Heart left ventricle (tissue), 16 donors: ENCODE measurements around the gene HTR3B. TPM values are rescaled to one million over a fixed set of nuclear protein-coding genes. Genes with fewer than 3 reads are reported as not detected.
A peak's percentile ranks its signal among the peaks of the same experiment; 100 is the strongest.

Experiments used
- ATAC-seq, 4 donors: fragments of 200-7000 bp; cut with Tn5 transposase; one replicate each; pipeline ENCODE4 v1.9.1; 2020 to 2022; ENCODE audit warnings: moderate library complexity in 4 of 4, mild to moderate bottlenecking in 3 of 4, moderate number of reproducible peaks in 1 of 4
- DNase-seq, 5 donors: peaks; one replicate each; pipeline ENCODE4 v3.0.0-alpha.2; 2020
- H3K27ac ChIP-seq, 12 donors: fragments of 200-600 bp; sonication (generic) in 4 of 12; one replicate each; pipeline versions ENCODE4 v1.5.0 to v1.8.0; 2016 to 2022; ENCODE audit warnings: mild to moderate bottlenecking in 2 of 12
- H3K27me3 ChIP-seq, 9 donors: fragments of 200-600 bp; sonication (generic) in 2 of 9; one replicate each; pipeline versions ENCODE4 v1.5.1 to v1.8.0; 2016 to 2022; ENCODE audit warnings: mild to moderate bottlenecking in 3 of 9
- H3K36me3 ChIP-seq, 9 donors: fragments of 200-600 bp; sonication (generic) in 2 of 9; one replicate each; pipeline versions ENCODE4 v1.5.0 to v1.8.0; 2018 to 2022; ENCODE audit warnings: mild to moderate bottlenecking in 2 of 9
- H3K4me1 ChIP-seq, 12 donors: fragments of 200-600 bp; sonication (generic) in 4 of 12; one replicate each; pipeline versions ENCODE4 v1.5.0 to v1.8.0; 2016 to 2022; ENCODE audit warnings: mild to moderate bottlenecking in 3 of 12
- H3K4me3 ChIP-seq, 12 donors: fragments of 200-600 bp; sonication (generic) in 4 of 12; one replicate each; pipeline versions ENCODE4 v1.5.0 to v1.8.0; 2017 to 2022; ENCODE audit warnings: mild to moderate bottlenecking in 9 of 12, moderate library complexity in 4 of 12
- H3K9me3 ChIP-seq, 12 donors: fragments of 200-600 bp; sonication (generic) in 4 of 12; one replicate each; pipeline versions ENCODE4 v1.5.0 to v1.8.0; 2016 to 2022; ENCODE audit warnings: mild to moderate bottlenecking in 1 of 12
- POLR2A ChIP-seq, 2 donors: fragments of 450-650 bp; IDR thresholded peaks; one replicate each; pipeline ENCODE4 v1.6.1; 2017; ENCODE audit warnings: antibody characterized with exemption in 2 of 2, mild to moderate bottlenecking in 2 of 2, moderate library complexity in 2 of 2
- WGBS, 4 donors: extraction: QIAGEN DNeasy Blood & Tissue Kit in 2 of 4; methylation state at CpG; one replicate each; pipeline versions ENCODE4 v1.1.5 to v1.1.7; 2013 to 2018; 5-methylcytosine and 5-hydroxymethylcytosine counted together
- intact Hi-C, 10 donors: fragments of 100-400 bp; cut with DNase I; formaldehyde crosslinking; loops; one replicate each; pipeline versions ENCODE4 v1.11.1 to v1.14.2; 2022
- polyA plus RNA-seq, 2 donors: library from polyadenylated mRNA; stranded (reverse); fragments of 200-250 nt; gene quantifications; one replicate each; pipeline ENCODE4 v1.2.3, GENCODE V29; 2013
- total RNA-seq, 9 donors: library from RNA; depleted of rRNA in 2 of 9; stranded (reverse); fragments of >200 nt in 2 of 9; fragmentation: NEBNext Ultra II Directional in 3 of 9; extraction: Animal tissue kit (Norgen Biotek cat#: 25700) in 3 of 9; gene quantifications; one replicate each; pipeline versions ENCODE4 v1.1.0 to v1.2.4, GENCODE V29; 2016 to 2023
- TF ChIP-seq, protein P1 (sequence below), 12 donors: fragments of 200-600 bp; sonication (generic) in 4 of 12; IDR thresholded peaks; one replicate each; pipeline versions ENCODE4 v1.5.0 to v1.8.0; 2018 to 2022; ENCODE audit warnings: antibody characterized with exemption in 12 of 12, mild to moderate bottlenecking in 5 of 12
- donor health status: ischemic (EF 13 %, LVEDD 7.1; RV severe dilation, severe dysfunction).
- donor health status: healthy with polysubstance abuse.
- donor health status: DM: no; HTN: yes; CAD: no.
- donor health status: DM: no; HTN: no; CAD: no.
- donor health status: ischemic (EF 25% LVEDD 6.9; RV normal size, moderate dysfunction).
- donor health status: ischemic (EF 25% LVEDD 5.7; RV mildly dilated, moderate dysfunction).
- donor health status: healthy.
- donor health status: DM: yes; HTN: yes; CAD: no.
- donor health status: ischemic (EF 35%, LVEDD 5.7; RV mildly dilated, moderate dysfunction).
- donor health status: nonischemic (EF 11% LVEDD 7.7; RV severe dilation, severe dysfunction).
- donor health status: DM: yes; HTN: yes; CAD: no.
- donor health status: PGD.
- donor health status: ischemic (EF 29% LVEDD 5.4; RV normal size, mild dysfunction).
- donor health status: nonischemic (EF 23%, LVEDD 6.1; RV moderate dilation, normal function).

HTR3B gene
- total and polyA plus RNA-seq, 11 donors, result not detected

DNA sequence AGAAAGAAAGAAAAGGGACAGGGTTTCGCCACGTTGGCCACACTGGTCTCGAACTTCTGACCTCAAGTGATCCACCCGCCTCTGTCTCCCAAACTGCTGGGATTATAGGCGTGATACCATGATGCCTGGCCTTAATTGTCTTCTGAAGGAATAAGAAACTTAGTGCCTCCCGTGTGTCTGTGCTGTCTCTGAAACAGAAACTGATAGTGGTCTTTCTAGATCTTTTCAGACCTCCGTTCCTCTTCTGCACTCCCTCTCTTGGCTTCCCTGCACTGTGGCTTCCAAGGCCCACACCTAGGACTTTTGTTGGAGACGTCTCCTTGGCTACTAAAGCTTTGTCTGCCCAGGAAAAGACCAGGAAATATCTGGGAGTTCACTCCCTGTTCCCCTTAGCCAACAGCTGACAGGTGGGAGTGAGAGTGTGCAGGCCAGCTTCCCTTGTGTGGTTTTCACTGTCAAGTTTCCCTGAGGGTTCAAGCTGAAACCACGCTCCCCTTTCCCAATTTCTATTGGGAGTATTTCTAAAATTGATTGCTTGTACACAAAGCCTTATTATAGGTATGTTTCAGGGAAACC is 10.1 kb upstream of the HTR3B start:
- H3K27ac ChIP-seq, result no peak overlapping the region
- peaks cover 0 to 15% (median 0%) of the 10 kb centered on the region in 12 donors for H3K4me1 ChIP-seq
- H3K4me3 ChIP-seq, result no peak overlapping the region
- intact Hi-C loops, result loop anchor here in 6 of 10 donors (2.0 to 10.0 kb wide), 4 partner anchors 100 to 368 kb away; no protein-coding TSS in a partner anchor
- TF ChIP-seq POLR2A (IDR thresholded peaks at IDR 0.05), result no peak
- TF ChIP-seq, protein P1, sequence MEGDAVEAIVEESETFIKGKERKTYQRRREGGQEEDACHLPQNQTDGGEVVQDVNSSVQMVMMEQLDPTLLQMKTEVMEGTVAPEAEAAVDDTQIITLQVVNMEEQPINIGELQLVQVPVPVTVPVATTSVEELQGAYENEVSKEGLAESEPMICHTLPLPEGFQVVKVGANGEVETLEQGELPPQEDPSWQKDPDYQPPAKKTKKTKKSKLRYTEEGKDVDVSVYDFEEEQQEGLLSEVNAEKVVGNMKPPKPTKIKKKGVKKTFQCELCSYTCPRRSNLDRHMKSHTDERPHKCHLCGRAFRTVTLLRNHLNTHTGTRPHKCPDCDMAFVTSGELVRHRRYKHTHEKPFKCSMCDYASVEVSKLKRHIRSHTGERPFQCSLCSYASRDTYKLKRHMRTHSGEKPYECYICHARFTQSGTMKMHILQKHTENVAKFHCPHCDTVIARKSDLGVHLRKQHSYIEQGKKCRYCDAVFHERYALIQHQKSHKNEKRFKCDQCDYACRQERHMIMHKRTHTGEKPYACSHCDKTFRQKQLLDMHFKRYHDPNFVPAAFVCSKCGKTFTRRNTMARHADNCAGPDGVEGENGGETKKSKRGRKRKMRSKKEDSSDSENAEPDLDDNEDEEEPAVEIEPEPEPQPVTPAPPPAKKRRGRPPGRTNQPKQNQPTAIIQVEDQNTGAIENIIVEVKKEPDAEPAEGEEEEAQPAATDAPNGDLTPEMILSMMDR (IDR thresholded peaks at IDR 0.05), result no peak
- no peaks in the 10 kb centered on the region for H3K9me3 ChIP-seq
- no peaks in the 10 kb centered on the region for H3K36me3 ChIP-seq
- peak in 1 of 5 donors; percentile 32 for DNase-seq
- peak; percentile 59 to 82 (median 70) for ATAC-seq
- 49 to 52% (median 51%) methylated on average over 9 of the region's 9 CpGs for WGBS, 4 donors
- H3K27me3 ChIP-seq, result no peaks in the 10 kb centered on the region

DNA sequence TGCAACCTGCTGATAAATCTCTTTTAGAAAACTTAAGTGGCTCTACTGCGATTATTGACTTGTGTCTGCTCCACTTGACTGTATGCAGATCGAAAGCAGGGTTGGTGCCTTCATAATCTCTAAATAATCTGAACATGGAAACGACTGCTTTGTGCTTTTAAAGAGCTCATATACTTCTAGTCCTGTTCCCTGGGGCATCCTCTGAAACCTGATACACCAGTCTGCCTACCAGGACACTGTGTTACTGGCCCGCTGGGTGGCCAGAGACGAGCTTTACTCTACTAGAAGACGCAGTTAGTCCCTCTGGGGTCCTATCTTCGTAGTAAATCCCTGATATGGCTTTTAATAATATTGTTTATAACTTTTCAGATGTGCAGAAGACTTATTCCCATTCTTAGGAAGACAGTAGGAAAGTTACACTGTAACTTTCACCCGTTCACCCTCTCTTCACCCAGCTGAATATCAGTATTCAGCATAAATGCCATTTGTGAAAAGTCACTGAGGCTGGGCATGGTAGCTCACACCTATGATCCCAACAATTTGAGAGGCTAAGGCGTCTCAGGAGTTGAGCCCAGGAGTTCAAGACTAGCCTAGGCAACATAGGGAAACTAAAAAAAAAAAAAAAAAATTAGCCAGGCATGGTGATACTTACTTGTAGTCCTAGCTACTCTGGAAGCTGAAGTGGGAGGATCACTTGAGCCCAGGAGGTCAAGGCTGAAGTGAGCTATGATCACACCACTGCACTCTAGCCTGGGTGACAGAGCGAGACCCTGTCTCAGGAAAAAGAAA is 9.0 kb upstream of the HTR3B start:
- Histone ChIP-seq H3K4me3 (no peak overlapping the region), H3K27me3 (no peaks in the 10 kb centered on the region), H3K9me3 (no peaks in the 10 kb centered on the region), H3K27ac (no peak overlapping the region), H3K36me3 (no peaks in the 10 kb centered on the region), H3K4me1 (peaks cover 0 to 15% (median 0%) of the 10 kb centered on the region in 12 donors)
- no peak for TF ChIP-seq POLR2A (IDR thresholded peaks at IDR 0.05)
- TF ChIP-seq, protein P1 (IDR thresholded peaks at IDR 0.05), result no peak
- DNase-seq (no peak), ATAC-seq (peak; percentile 64 to 77 (median 70))
- intact Hi-C loops, result loop anchor here (1.0 to 10.0 kb wide), 8 partner anchors 99 to 367 kb away; no protein-coding TSS in a partner anchor
- WGBS, 4 donors, result 55 to 59% (median 56%) methylated on average over 10 of the region's 10 CpGs

DNA sequence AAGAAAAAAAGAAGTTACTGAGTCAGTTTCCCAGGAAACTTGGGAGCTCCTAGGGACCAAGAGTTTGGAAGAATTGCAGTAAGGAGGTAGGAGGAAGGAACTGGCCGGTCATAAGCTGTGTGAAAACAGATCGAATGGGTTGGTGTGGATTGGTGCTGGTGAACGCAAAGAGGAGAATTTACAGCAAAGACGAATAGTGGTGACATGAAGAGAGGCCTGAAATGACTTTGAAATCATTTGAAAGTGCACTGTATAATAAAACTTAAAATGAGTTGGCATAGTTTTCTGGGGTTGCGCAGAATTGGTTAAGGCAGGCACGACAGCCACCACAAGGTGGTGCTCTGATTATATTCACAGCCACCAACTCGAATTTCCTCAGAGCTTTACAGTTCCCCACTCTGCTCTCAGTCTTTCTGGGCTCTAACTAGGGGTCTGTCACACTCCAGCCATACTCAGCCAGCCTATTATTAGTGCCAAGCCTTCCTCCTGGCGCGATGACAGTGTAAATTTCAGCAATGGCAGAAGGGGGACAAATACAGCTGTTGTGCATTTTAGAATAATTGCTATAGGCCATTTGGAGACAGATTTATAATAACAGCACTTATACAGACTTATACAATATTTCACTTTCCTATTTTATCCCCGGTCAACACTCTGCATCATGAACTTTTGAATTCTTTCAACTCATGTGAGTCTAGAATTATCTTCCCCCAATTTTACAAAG is 8.3 kb upstream of the HTR3B start:
- peak; percentile 63 to 74 (median 70) for ATAC-seq
- 26 to 32% (median 31%) methylated on average over 10 of the region's 10 CpGs for WGBS, 4 donors
- H3K27me3 ChIP-seq, result no peaks in the 10 kb centered on the region
- H3K4me3 ChIP-seq, result no peak overlapping the region
- no peak overlapping the region for H3K27ac ChIP-seq
- peak in 2 of 5 donors; percentile 23 to 39 for DNase-seq
- no peak for TF ChIP-seq POLR2A (IDR thresholded peaks at IDR 0.05)
- TF ChIP-seq, protein P1 (IDR thresholded peaks at IDR 0.05), result peak; percentile 55 to 81 (median 71)
- intact Hi-C loops, result loop anchor here (1.0 to 10.0 kb wide), 8 partner anchors 98 to 366 kb away; no protein-coding TSS in a partner anchor
- H3K9me3 ChIP-seq, result no peaks in the 10 kb centered on the region
- H3K36me3 ChIP-seq, result no peaks in the 10 kb centered on the region
- peaks cover 0 to 15% (median 0%) of the 10 kb centered on the region in 12 donors for H3K4me1 ChIP-seq
